ENCODE data around the gene PLCB4.

DNA sequence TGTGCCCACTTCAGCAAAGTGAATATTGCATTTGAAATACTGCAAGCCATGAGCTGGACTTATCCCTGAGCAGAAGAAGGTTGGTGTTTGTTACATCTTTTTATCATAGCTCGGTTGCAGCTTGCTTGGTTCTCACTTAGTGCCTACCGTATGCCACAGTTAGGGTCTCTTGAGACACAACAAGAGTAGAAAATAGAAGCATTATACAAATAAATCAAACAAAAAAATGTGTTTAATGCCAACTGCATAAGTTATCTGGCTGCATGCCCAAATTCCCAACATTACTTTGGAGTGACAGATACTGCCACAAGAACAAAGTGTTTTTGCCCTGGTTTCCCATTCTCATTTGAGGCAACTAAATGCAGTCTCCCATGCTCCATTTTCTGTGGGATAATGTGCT lies 391.6 kb downstream of the PLCB4 start:
- TF ChIP-seq, protein P1, sequence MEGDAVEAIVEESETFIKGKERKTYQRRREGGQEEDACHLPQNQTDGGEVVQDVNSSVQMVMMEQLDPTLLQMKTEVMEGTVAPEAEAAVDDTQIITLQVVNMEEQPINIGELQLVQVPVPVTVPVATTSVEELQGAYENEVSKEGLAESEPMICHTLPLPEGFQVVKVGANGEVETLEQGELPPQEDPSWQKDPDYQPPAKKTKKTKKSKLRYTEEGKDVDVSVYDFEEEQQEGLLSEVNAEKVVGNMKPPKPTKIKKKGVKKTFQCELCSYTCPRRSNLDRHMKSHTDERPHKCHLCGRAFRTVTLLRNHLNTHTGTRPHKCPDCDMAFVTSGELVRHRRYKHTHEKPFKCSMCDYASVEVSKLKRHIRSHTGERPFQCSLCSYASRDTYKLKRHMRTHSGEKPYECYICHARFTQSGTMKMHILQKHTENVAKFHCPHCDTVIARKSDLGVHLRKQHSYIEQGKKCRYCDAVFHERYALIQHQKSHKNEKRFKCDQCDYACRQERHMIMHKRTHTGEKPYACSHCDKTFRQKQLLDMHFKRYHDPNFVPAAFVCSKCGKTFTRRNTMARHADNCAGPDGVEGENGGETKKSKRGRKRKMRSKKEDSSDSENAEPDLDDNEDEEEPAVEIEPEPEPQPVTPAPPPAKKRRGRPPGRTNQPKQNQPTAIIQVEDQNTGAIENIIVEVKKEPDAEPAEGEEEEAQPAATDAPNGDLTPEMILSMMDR (conservative IDR thresholded peaks at IDR 0.05; ENCODE audit: low read length) = no peak
- no peak for TF ChIP-seq EZH2phosphoT487 (IDR thresholded peaks at IDR 0.05; ENCODE audit: borderline replicate concordance)
